DND-41 (cell line): ENCODE measurements around the gene DYNLT1.

Experiments used
- ATAC-seq: fragments of 200-7000 bp; cut with Tn5 transposase; 3 replicates; pipeline ENCODE4 v1.9.1; 2021; ENCODE audit warnings: low read depth; ENCODE audit not compliant: insufficient read depth
- DNase-seq: peaks from one replicate; pipeline ENCODE4 v3.0.0-alpha.2; 2020
- H2AFZ ChIP-seq: 2 replicates; pipeline ENCODE4 v1.6.0; 2012; ENCODE audit warnings: low read depth, low read length
- H3K27ac ChIP-seq: 2 replicates; pipeline ENCODE4 v1.5.1; 2012; ENCODE audit warnings: low read length, inconsistent platforms
- H3K27me3 ChIP-seq: fragments of 200-600 bp; sonication (generic); 2 replicates; pipeline ENCODE4 v1.6.0; 2012; ENCODE audit warnings: low read length, mild to moderate bottlenecking, inconsistent platforms; ENCODE audit not compliant: insufficient read depth, poor library complexity
- H3K36me3 ChIP-seq: 2 replicates; pipeline ENCODE4 v1.5.1; 2012; ENCODE audit warnings: low read length, inconsistent platforms; ENCODE audit not compliant: insufficient read depth
- H3K4me1 ChIP-seq: 2 replicates; pipeline ENCODE4 v1.5.1; 2012; ENCODE audit warnings: mild to moderate bottlenecking, low read length; ENCODE audit not compliant: insufficient read depth
- H3K4me2 ChIP-seq: 2 replicates; pipeline ENCODE4 v1.6.0; 2012; ENCODE audit warnings: mild to moderate bottlenecking, moderate library complexity, low read length, inconsistent platforms; ENCODE audit not compliant: insufficient read depth
- H3K4me3 ChIP-seq, 2 experiments: fragments of 200-600 bp in 1 of 2; shearing (Covaris generic) in 1 of 2; 2 replicates each; pipeline ENCODE4 v1.5.1; 2012 to 2016; ENCODE audit warnings: inconsistent platforms in 2 of 2, low read length in 2 of 2, mild to moderate bottlenecking in 2 of 2, low read depth in 1 of 2, moderate library complexity in 1 of 2
- H3K79me2 ChIP-seq: 2 replicates; pipeline ENCODE4 v1.6.0; 2012; ENCODE audit warnings: low read length, inconsistent platforms; ENCODE audit not compliant: insufficient read depth
- H3K9ac ChIP-seq: 2 replicates; pipeline ENCODE4 v1.6.0; 2012; ENCODE audit warnings: low read depth, mild to moderate bottlenecking, inconsistent platforms, low read length, moderate library complexity
- H3K9me3 ChIP-seq: 2 replicates; pipeline ENCODE4 v1.5.1; 2012; ENCODE audit warnings: low read length, moderate library complexity, mild to moderate bottlenecking, inconsistent platforms; ENCODE audit not compliant: insufficient read depth, severe bottlenecking
- H4K20me1 ChIP-seq: 2 replicates; pipeline ENCODE4 v1.6.0; 2012; ENCODE audit warnings: low read length; ENCODE audit not compliant: insufficient read depth
- CTCF ChIP-seq: IDR thresholded peaks from 2 replicates; pipeline ENCODE4 v1.5.1; 2012; ENCODE audit warnings: borderline replicate concordance, low read length, moderate library complexity, mild to moderate bottlenecking; ENCODE audit not compliant: poor library complexity, severe bottlenecking; ENCODE audit errors: extremely low read depth
- EZH2 ChIP-seq: IDR thresholded peaks from 3 replicates; pipeline ENCODE4 v1.6.1; 2012; ENCODE audit warnings: borderline replicate concordance, low read depth, mild to moderate bottlenecking, moderate library complexity, low read length, inconsistent platforms; ENCODE audit not compliant: severe bottlenecking

Gene DYNLT1

GRCh38 chr6:158686791-158687381 lies 42.3 kb upstream of the DYNLT1 start:
- no peak overlapping the region for H3K27ac ChIP-seq
- ATAC-seq: peak; percentile 95
- no peak overlapping the region for H3K4me2 ChIP-seq
- peak; percentile 12 for DNase-seq
- no peak overlapping the region for H2AFZ ChIP-seq
- TF ChIP-seq EZH2 (no peak), CTCF (no peak)
- H3K27me3 ChIP-seq: peaks cover 12% of the 10 kb centered on the region
- peaks cover 14% of the 10 kb centered on the region for H3K4me1 ChIP-seq
- no peaks in the 10 kb centered on the region for H3K79me2 ChIP-seq
- no peaks in the 10 kb centered on the region for H3K9me3 ChIP-seq
- H3K9ac ChIP-seq: no peak overlapping the region
- no peaks in the 10 kb centered on the region for H3K36me3 ChIP-seq
- H3K4me3 ChIP-seq: no peak overlapping the region
- H4K20me1 ChIP-seq: no peaks in the 10 kb centered on the region

GRCh38 chr6:158686311-158686710 lies 41.8 kb upstream of the DYNLT1 start:
- Histone ChIP-seq H2AFZ (no peak overlapping the region), H3K27me3 (peaks cover 12% of the 10 kb centered on the region), H3K4me3 (no peak overlapping the region), H3K9me3 (no peaks in the 10 kb centered on the region), H3K27ac (no peak overlapping the region), H3K79me2 (no peaks in the 10 kb centered on the region), H3K9ac (no peak overlapping the region), H3K36me3 (no peaks in the 10 kb centered on the region), H4K20me1 (no peaks in the 10 kb centered on the region), H3K4me2 (no peak overlapping the region), H3K4me1 (peaks cover 14% of the 10 kb centered on the region)
- TF ChIP-seq CTCF: no peak
- TF ChIP-seq EZH2: no peak
- ATAC-seq (no peak), DNase-seq (no peak)

- no peaks in the 10 kb centered on the region for H3K36me3 ChIP-seq
- peaks cover 12% of the 10 kb centered on the region for H3K27me3 ChIP-seq
- TF ChIP-seq EZH2 (no peak), CTCF (no peak)
- H2AFZ ChIP-seq: no peak overlapping the region
- H3K27ac ChIP-seq: no peak overlapping the region
- H3K9me3 ChIP-seq: no peaks in the 10 kb centered on the region
- DNase-seq (no peak), ATAC-seq (no peak)
- no peak overlapping the region for H3K4me3 ChIP-seq
- peaks cover 14% of the 10 kb centered on the region for H3K4me1 ChIP-seq
- no peaks in the 10 kb centered on the region for H4K20me1 ChIP-seq
- no peak overlapping the region for H3K4me2 ChIP-seq
- H3K9ac ChIP-seq: no peak overlapping the region
- no peaks in the 10 kb centered on the region for H3K79me2 ChIP-seq
These were observed 40.3 kb upstream of the DYNLT1 start for GRCh38 chr6:158684745-158685324.

GRCh38 chr6:158684311-158684710 lies 39.8 kb upstream of the DYNLT1 start:
- H3K27me3 ChIP-seq: peaks cover 12% of the 10 kb centered on the region
- no peaks in the 10 kb centered on the region for H3K36me3 ChIP-seq
- no peak overlapping the region for H3K9ac ChIP-seq
- DNase-seq (no peak), ATAC-seq (no peak)
- H3K79me2 ChIP-seq: no peaks in the 10 kb centered on the region
- TF ChIP-seq CTCF (no peak), EZH2 (no peak)
- no peaks in the 10 kb centered on the region for H3K9me3 ChIP-seq
- H3K4me1 ChIP-seq: peaks cover 14% of the 10 kb centered on the region
- H3K4me2 ChIP-seq: no peak overlapping the region
- no peak overlapping the region for H2AFZ ChIP-seq
- H4K20me1 ChIP-seq: no peaks in the 10 kb centered on the region
- no peak overlapping the region for H3K4me3 ChIP-seq
- no peak overlapping the region for H3K27ac ChIP-seq
